ENCODE measurements around the gene FIGNL2.

FIGNL2 gene

DNA sequence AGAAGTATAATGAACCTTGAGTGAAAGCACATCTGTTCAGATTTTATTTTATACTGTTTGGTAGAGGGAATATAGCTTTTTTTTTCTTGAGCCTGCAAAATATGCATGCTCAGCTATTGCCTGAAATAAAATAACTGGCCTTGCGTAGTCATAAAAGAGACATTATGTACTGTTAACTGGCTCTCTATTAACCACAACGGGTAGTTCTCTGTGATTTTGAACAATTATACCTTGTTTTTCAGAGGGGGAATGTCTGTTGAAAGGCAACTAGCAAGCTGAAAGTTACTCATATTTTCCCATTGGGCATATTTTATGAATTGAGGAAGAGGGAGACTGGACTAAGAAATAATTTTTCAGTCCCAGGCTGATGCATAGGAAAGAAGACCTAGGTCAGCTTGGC, 62.6 kb downstream of the FIGNL2 start:
- no peak overlapping the region for H3K4me3 ChIP-seq (ENCODE audit: low read depth, low read length)
- TF ChIP-seq, protein P1, sequence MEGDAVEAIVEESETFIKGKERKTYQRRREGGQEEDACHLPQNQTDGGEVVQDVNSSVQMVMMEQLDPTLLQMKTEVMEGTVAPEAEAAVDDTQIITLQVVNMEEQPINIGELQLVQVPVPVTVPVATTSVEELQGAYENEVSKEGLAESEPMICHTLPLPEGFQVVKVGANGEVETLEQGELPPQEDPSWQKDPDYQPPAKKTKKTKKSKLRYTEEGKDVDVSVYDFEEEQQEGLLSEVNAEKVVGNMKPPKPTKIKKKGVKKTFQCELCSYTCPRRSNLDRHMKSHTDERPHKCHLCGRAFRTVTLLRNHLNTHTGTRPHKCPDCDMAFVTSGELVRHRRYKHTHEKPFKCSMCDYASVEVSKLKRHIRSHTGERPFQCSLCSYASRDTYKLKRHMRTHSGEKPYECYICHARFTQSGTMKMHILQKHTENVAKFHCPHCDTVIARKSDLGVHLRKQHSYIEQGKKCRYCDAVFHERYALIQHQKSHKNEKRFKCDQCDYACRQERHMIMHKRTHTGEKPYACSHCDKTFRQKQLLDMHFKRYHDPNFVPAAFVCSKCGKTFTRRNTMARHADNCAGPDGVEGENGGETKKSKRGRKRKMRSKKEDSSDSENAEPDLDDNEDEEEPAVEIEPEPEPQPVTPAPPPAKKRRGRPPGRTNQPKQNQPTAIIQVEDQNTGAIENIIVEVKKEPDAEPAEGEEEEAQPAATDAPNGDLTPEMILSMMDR (IDR thresholded peaks at IDR 0.05; ENCODE audit: low read depth, low read length): no peak
- no peak for TF ChIP-seq MYC (IDR thresholded peaks at IDR 0.05; ENCODE audit: low read depth, low read length)
- no peak for TF ChIP-seq POLR2A (IDR thresholded peaks at IDR 0.05; ENCODE audit: extremely low read depth, insufficient read length)
- TF ChIP-seq, protein P2, sequence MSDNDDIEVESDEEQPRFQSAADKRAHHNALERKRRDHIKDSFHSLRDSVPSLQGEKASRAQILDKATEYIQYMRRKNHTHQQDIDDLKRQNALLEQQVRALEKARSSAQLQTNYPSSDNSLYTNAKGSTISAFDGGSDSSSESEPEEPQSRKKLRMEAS (IDR thresholded peaks at IDR 0.05; ENCODE audit: low read depth, low read length): no peak
- no peak for DNase-seq (ENCODE audit: low read depth)

DNA sequence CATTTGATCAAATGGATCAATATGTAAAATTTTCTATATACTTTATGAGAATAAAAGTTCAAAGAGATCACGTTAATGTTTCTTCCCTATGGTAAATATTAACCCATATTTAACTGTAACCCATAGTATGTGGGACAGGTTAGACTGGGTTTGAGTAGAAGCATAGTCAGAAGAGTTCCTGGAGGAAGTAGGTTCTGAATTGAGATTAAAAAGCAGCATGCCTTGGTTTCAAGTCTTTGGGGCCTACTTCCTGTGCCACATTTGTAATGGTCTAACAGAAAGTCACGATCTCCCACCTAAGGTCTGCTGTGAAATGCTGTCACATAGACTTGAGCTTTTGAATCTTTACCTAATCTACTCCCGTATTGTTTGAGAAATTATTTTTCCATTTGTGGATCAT, 63.8 kb downstream of the FIGNL2 start:
- no peak for TF ChIP-seq MYC (IDR thresholded peaks at IDR 0.05; ENCODE audit: low read depth, low read length)
- TF ChIP-seq, protein P2 (IDR thresholded peaks at IDR 0.05; ENCODE audit: low read depth, low read length): no peak
- TF ChIP-seq, protein P1 (IDR thresholded peaks at IDR 0.05; ENCODE audit: low read depth, low read length): no peak
- no peak for TF ChIP-seq POLR2A (IDR thresholded peaks at IDR 0.05; ENCODE audit: extremely low read depth, insufficient read length)
- no peak for DNase-seq (ENCODE audit: low read depth)
- no peak overlapping the region for H3K4me3 ChIP-seq (ENCODE audit: low read depth, low read length)

DNA sequence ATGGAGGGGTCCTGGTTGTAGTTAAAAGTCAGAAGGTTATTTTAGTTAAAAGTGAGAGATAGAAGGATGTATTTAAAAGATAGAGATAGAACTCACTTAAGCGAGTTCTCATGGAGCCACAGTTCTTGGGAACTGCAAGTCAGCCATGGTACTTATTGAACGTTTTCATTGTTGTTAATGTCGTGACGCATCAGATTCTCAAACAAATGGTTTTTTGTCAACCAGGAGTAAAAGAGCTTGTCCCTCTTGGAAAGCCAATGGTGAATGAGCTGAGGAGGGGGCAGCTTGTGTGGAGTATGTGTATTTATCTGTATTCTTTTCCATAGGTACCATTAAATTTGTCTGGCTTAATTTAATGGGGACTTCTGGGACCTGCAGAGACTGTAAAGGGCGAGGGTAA, 68.6 kb downstream of the FIGNL2 start:
- TF ChIP-seq MYC (IDR thresholded peaks at IDR 0.05; ENCODE audit: low read depth, low read length): no peak
- TF ChIP-seq, protein P2 (IDR thresholded peaks at IDR 0.05; ENCODE audit: low read depth, low read length): no peak
- no peak overlapping the region for H3K4me3 ChIP-seq (ENCODE audit: low read depth, low read length)
- DNase-seq (ENCODE audit: low read depth): no peak

DNA sequence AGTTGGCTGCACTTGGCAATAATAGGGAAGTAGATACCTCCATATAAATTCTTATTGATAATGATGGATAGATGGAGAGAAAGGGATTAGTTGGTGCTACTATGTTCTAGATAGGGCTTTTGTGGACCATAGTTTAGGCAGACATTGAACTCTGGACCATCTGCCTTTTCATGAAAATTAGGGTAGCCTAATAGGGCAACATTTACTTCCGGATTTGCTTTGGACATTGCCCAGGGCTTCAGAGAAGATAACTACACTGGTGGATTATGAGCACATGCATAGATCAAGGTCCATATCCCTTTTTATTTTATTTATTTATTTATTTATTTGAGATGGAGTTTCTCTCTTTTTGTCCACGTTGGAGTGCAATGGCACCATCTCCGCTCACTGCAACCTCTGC, 70.5 kb downstream of the FIGNL2 start:
- TF ChIP-seq, protein P2 (IDR thresholded peaks at IDR 0.05; ENCODE audit: low read depth, low read length): no peak
- TF ChIP-seq POLR2A (IDR thresholded peaks at IDR 0.05; ENCODE audit: extremely low read depth, insufficient read length): no peak
- TF ChIP-seq MYC (IDR thresholded peaks at IDR 0.05; ENCODE audit: low read depth, low read length): no peak
- TF ChIP-seq, protein P1 (IDR thresholded peaks at IDR 0.05; ENCODE audit: low read depth, low read length): no peak
- no peak for DNase-seq (ENCODE audit: low read depth)
- no peak overlapping the region for H3K4me3 ChIP-seq (ENCODE audit: low read depth, low read length)

DNA sequence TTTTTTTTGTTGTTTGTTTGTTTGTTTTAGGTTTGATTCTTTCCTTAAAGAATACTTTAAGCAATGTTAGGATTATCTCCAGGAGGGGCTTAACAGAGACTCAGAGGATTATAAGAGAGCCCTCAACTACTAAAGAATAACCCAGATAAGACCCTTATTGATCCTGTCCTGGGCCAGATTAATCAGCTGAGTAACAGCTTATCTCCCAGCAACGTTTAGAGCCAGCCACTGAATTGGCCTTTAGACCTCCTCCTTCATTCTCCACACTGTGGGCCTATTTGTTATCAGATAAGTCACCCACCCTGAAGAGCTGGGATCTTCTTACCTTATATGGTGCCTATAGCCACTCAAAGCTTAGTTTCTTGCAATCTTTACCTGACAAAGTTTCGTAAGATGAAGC, 71.1 kb downstream of the FIGNL2 start:
- TF ChIP-seq, protein P1 (IDR thresholded peaks at IDR 0.05; ENCODE audit: low read depth, low read length): no peak
- TF ChIP-seq POLR2A (IDR thresholded peaks at IDR 0.05; ENCODE audit: extremely low read depth, insufficient read length): no peak
- TF ChIP-seq, protein P2 (IDR thresholded peaks at IDR 0.05; ENCODE audit: low read depth, low read length): no peak
- TF ChIP-seq MYC (IDR thresholded peaks at IDR 0.05; ENCODE audit: low read depth, low read length): no peak
- DNase-seq (ENCODE audit: low read depth): no peak
- H3K4me3 ChIP-seq (ENCODE audit: low read depth, low read length): no peak overlapping the region

DNA sequence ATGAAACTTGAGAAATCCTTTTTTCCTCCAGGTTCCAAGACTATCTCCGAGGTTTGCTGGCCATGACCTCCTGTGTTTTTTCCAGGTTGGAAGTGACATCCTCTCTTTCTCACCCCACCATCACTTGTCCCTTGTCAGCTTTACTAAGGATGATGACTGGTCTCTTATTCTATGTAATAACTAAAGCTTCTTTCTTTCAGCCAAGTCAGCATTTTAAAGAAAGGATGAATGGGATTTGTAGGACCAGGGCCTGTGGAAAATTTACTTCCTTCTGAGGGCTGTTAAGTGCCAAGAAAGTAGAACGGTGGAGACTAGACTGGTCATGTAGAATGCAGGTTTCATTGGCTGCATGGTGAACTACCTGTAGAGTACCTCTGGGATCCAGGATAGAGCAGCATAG, 73.6 kb downstream of the FIGNL2 start:
- TF ChIP-seq, protein P2 (IDR thresholded peaks at IDR 0.05; ENCODE audit: low read depth, low read length): no peak
- TF ChIP-seq POLR2A (IDR thresholded peaks at IDR 0.05; ENCODE audit: extremely low read depth, insufficient read length) (no peak), MYC (IDR thresholded peaks at IDR 0.05; ENCODE audit: low read depth, low read length) (no peak)
- TF ChIP-seq, protein P1 (IDR thresholded peaks at IDR 0.05; ENCODE audit: low read depth, low read length): no peak
- no peak overlapping the region for H3K4me3 ChIP-seq (ENCODE audit: low read depth, low read length)
- DNase-seq (ENCODE audit: low read depth): no peak
